ENCODE data around the gene KCND3.

KCND3 gene

DNA sequence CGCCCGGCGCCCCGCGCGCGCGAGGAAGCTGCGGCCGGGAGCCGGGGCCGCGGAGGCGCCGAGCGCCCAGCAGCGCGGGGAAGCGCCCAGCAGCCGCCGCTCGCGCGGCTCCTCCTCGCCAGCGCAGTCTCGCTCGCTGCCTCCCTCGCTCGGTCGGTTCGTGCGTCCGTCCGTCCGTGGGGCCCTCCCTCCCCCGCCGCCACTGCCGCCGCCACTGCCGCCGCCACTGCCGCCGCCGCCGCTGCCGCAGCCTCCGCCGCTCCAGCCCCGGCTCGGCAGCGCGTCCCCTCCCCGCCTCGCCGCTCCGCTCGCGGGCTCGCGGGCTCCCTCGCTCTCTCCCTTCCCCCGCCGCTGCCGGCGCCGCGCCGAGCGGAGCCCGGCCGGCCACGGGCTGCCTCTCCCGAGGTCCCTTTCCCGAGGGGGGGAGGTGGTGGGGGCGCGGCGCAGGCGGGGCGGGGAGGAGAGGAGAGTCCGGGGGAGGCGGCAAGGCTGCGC, at the start of gene KCND3:
Gene KCND3 (minus strand): TSS at position 138 of the 495 bp plus-strand sequence.
- peak within 1 kb of the TSS; percentile 56; the same call in 1 of the 2 replicates for H3K4me3 ChIP-seq (ENCODE audit: low read length)
- peaks cover 9% of the 10 kb centered on the region; the same call in 1 of the 2 replicates for H3K4me1 ChIP-seq (ENCODE audit: insufficient read depth, low read length)
- no peak within 1 kb of the TSS for H3K9ac ChIP-seq (ENCODE audit: low read depth, low read length)
- peaks cover 93% of the 10 kb centered on the region for H3K27me3 ChIP-seq (ENCODE audit: insufficient read depth, low read length)
- no peaks in the 10 kb centered on the region for H3K36me3 ChIP-seq (ENCODE audit: insufficient read depth, low read depth, low read length)
- no peak within 1 kb of the TSS for H3K27ac ChIP-seq (ENCODE audit: low read length)
- H3K9me3 ChIP-seq (ENCODE audit: insufficient read depth, low read depth, low read length): no peaks in the 10 kb centered on the region

DNA sequence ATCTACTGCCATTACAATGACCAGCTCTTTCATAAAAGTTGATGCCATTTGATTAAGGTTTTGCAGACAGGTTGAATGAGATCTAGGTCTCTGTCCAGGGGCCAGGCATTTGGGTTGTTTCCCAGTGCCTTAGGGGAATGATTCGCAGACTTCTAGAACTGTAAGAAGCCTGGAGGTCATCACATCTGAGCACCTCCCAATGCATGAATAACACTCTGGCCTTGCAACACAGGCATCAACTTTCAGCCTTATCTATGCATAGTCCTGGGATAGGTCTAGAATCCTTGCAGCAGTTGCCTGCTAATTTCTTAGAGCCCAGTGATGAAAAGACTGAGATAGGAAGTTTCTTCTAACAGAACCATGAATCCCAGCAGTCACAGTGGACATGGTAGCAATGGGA, 44.8 kb upstream of the KCND3 start:
- H3K4me1 ChIP-seq (ENCODE audit: insufficient read depth, low read length): no peaks in the 10 kb centered on the region
- no peaks in the 10 kb centered on the region for H3K27me3 ChIP-seq (ENCODE audit: insufficient read depth, low read length)
- no peak overlapping the region for H3K27ac ChIP-seq (ENCODE audit: low read length)
- H3K4me3 ChIP-seq (ENCODE audit: low read length): no peak overlapping the region
- no peaks in the 10 kb centered on the region for H3K9me3 ChIP-seq (ENCODE audit: insufficient read depth, low read depth, low read length)
- no peak overlapping the region for H3K9ac ChIP-seq (ENCODE audit: low read depth, low read length)
- no peaks in the 10 kb centered on the region for H3K36me3 ChIP-seq (ENCODE audit: insufficient read depth, low read depth, low read length)

DNA sequence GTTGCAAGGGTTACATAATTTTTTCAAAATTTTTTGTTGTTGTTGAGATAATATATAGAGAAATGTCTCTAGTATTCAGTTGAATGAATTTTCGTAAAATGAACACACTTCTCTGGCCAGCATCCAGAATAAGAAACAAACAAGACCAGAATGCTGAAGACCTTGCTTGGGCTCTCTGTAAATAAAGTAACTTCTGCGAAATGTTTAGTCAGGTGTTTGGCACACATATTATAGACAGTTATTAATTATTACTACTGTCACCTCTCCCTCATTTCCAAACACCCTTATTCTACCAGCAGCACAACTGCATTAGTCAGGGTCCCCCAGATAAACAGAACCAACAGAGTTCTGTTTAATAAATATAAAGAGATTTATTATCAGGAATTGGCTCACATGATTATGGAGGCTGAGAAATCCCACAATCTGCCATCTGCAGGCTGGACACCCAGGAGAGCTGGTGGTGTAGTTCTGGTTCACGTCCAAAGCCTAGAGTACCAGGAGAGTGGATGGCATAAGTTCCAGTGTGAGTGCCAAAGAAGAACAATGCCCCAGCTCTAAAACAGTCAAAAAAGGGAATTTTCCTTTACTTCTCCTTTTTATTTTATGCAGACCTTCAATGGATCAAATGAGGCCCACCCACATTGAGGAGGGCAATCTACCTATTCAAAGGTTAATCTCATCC, 44.1 kb upstream of the KCND3 start:
- Histone ChIP-seq H3K9me3 (ENCODE audit: insufficient read depth, low read depth, low read length) (no peaks in the 10 kb centered on the region), H3K4me1 (ENCODE audit: insufficient read depth, low read length) (no peaks in the 10 kb centered on the region), H3K4me3 (ENCODE audit: low read length) (no peak overlapping the region), H3K27ac (ENCODE audit: low read length) (no peak overlapping the region), H3K27me3 (ENCODE audit: insufficient read depth, low read length) (no peaks in the 10 kb centered on the region), H3K36me3 (ENCODE audit: insufficient read depth, low read depth, low read length) (no peaks in the 10 kb centered on the region), H3K9ac (ENCODE audit: low read depth, low read length) (no peak overlapping the region)

DNA sequence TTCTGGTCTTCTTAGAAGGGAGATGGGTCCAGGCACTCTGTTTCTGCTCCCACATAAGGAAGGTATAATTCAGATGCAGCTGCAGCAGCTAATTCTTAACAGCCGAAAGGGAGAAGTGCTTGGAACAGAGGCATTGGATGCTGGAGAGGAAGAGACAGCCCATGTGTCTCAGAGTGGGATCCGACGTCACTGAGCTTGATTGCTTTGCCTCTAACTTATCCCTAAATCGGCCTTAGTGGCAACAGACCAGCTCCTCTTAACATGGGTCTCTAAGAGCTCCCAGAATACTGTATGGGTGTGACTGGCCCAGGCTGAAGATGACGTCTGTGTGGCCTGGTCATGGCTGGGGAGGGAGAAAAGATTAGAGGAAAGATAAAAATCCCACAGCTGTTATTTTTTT, 40.7 kb upstream of the KCND3 start:
- Histone ChIP-seq H3K9me3 (ENCODE audit: insufficient read depth, low read depth, low read length) (no peaks in the 10 kb centered on the region), H3K27me3 (ENCODE audit: insufficient read depth, low read length) (no peaks in the 10 kb centered on the region), H3K9ac (ENCODE audit: low read depth, low read length) (no peak overlapping the region), H3K27ac (ENCODE audit: low read length) (no peak overlapping the region), H3K4me3 (ENCODE audit: low read length) (no peak overlapping the region), H3K4me1 (ENCODE audit: insufficient read depth, low read length) (no peaks in the 10 kb centered on the region), H3K36me3 (ENCODE audit: insufficient read depth, low read depth, low read length) (no peaks in the 10 kb centered on the region)

DNA sequence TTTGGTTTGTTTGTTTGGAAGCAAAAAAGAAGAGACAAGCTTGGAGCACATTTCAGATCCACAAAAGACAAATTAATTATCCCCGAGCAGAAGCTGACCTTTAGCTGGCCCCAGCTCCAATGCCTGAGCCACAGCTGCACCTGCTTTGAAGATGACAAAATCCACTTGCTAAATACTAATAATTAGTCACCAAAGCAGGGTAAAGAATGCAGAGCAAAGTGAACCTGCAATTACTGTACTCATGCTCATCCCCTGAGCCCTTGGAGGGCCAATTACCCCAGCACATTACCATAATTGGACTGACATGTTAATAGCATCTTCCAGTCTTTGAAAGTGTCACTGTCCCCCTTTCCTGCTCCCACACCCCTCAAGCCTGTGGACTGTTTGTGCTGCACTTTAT, 38.2 kb upstream of the KCND3 start:
- Histone ChIP-seq H3K27me3 (ENCODE audit: insufficient read depth, low read length) (no peaks in the 10 kb centered on the region), H3K4me1 (ENCODE audit: insufficient read depth, low read length) (no peaks in the 10 kb centered on the region), H3K9me3 (ENCODE audit: insufficient read depth, low read depth, low read length) (no peaks in the 10 kb centered on the region), H3K4me3 (ENCODE audit: low read length) (no peak overlapping the region), H3K36me3 (ENCODE audit: insufficient read depth, low read depth, low read length) (no peaks in the 10 kb centered on the region), H3K9ac (ENCODE audit: low read depth, low read length) (no peak overlapping the region), H3K27ac (ENCODE audit: low read length) (no peak overlapping the region)

DNA sequence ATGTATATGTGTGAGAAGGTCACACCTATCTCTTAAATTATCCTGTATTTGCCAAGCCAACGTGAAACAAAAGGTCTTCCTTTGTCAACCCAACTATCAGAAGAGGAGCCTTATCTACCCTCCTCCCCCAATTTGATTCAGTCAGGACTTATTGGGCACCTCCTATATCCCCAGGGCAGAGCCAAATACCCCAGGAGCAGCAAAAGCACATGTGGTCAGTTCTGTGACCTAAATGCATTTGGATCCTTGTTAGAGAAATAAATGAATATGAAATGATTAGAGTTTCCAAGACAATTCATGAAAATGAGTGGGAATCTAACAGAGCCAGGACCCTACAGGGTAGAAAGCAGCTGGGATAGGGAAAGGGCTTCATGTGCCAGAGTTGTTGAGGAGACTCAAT, 37.0 kb upstream of the KCND3 start:
- H3K27me3 ChIP-seq (ENCODE audit: insufficient read depth, low read length): no peaks in the 10 kb centered on the region
- no peak overlapping the region for H3K27ac ChIP-seq (ENCODE audit: low read length)
- H3K9me3 ChIP-seq (ENCODE audit: insufficient read depth, low read depth, low read length): no peaks in the 10 kb centered on the region
- H3K4me1 ChIP-seq (ENCODE audit: insufficient read depth, low read length): no peaks in the 10 kb centered on the region
- no peak overlapping the region for H3K9ac ChIP-seq (ENCODE audit: low read depth, low read length)
- H3K4me3 ChIP-seq (ENCODE audit: low read length): no peak overlapping the region
- no peaks in the 10 kb centered on the region for H3K36me3 ChIP-seq (ENCODE audit: insufficient read depth, low read depth, low read length)

DNA sequence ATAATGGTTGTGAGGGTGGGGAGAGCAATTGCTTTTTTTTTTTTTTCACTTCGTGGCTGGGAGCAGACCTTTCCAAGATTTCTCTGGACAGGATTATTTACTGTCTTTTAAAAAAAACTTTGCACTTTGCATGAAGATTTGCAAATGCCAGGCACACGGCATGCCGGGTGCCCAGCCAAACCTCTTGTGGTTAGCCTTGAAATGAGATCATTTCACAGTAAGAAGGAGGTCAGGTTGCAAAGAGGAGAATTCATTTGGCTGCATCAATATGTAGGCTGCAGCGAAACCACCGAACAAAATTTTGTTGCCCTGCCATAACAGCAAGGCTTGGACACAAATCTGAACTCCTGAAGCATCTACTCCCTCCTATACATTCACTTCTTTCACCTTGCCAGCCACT, 36.5 kb upstream of the KCND3 start:
- H3K9ac ChIP-seq (ENCODE audit: low read depth, low read length): no peak overlapping the region
- no peaks in the 10 kb centered on the region for H3K36me3 ChIP-seq (ENCODE audit: insufficient read depth, low read depth, low read length)
- no peaks in the 10 kb centered on the region for H3K27me3 ChIP-seq (ENCODE audit: insufficient read depth, low read length)
- no peak overlapping the region for H3K27ac ChIP-seq (ENCODE audit: low read length)
- no peak overlapping the region for H3K4me3 ChIP-seq (ENCODE audit: low read length)
- H3K4me1 ChIP-seq (ENCODE audit: insufficient read depth, low read length): no peaks in the 10 kb centered on the region
- no peaks in the 10 kb centered on the region for H3K9me3 ChIP-seq (ENCODE audit: insufficient read depth, low read depth, low read length)

DNA sequence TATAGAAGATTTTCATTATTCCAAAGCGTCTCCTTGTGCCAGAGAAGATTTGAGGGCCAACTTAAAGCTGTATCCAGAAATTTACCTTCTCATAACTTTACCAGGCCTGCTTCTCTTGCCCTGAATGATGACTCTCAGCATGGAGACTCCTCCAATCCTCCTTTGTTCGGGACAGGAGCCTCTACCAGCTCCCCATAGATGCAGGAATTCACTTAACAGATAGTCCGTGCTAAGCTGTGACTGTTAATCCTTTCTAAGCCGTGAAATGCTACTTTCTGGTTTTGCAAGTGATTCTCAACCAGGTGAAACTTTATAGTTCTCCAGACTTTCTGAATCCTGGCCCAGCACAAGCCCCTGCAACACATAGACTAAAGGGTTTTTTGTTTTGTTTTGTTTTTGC, 31.8 kb upstream of the KCND3 start:
- no peaks in the 10 kb centered on the region for H3K9me3 ChIP-seq (ENCODE audit: insufficient read depth, low read depth, low read length)

DNA sequence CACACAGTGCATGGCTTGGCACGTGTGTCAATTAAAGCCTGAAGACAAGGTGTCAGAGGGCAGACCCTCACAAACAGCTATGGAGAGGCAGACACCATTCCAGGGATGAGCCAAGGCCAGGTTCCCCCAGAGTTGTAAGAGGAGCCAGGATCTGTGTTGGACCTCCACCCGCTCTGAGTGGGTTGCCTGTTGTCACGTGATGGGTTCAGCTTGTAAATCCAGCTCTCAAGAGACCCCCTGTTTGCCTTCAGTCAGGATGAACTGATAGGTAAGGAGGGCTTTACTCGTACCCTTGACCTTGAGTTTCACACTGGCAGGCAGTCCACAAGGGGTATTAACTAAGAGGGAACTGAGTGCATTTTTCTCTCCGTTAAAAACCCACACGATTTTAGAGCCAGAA, 27.7 kb upstream of the KCND3 start:
- Histone ChIP-seq H3K9me3 (ENCODE audit: insufficient read depth, low read depth, low read length) (no peaks in the 10 kb centered on the region), H3K4me3 (ENCODE audit: low read length) (no peak overlapping the region), H3K27ac (ENCODE audit: low read length) (no peak overlapping the region), H3K9ac (ENCODE audit: low read depth, low read length) (no peak overlapping the region), H3K4me1 (ENCODE audit: insufficient read depth, low read length) (no peaks in the 10 kb centered on the region; the same call in 1 of the 2 replicates), H3K27me3 (ENCODE audit: insufficient read depth, low read length) (peaks cover 5% of the 10 kb centered on the region; the same call in 1 of the 2 replicates), H3K36me3 (ENCODE audit: insufficient read depth, low read depth, low read length) (no peaks in the 10 kb centered on the region)

More for the DNA sequence above, 31.8 kb upstream of the KCND3 start:
- Histone ChIP-seq H3K36me3 (ENCODE audit: insufficient read depth, low read depth, low read length) (no peaks in the 10 kb centered on the region), H3K4me3 (ENCODE audit: low read length) (no peak overlapping the region), H3K4me1 (ENCODE audit: insufficient read depth, low read length) (no peaks in the 10 kb centered on the region; the same call in 1 of the 2 replicates), H3K27me3 (ENCODE audit: insufficient read depth, low read length) (no peaks in the 10 kb centered on the region), H3K27ac (ENCODE audit: low read length) (no peak overlapping the region), H3K9ac (ENCODE audit: low read depth, low read length) (no peak overlapping the region)

DNA sequence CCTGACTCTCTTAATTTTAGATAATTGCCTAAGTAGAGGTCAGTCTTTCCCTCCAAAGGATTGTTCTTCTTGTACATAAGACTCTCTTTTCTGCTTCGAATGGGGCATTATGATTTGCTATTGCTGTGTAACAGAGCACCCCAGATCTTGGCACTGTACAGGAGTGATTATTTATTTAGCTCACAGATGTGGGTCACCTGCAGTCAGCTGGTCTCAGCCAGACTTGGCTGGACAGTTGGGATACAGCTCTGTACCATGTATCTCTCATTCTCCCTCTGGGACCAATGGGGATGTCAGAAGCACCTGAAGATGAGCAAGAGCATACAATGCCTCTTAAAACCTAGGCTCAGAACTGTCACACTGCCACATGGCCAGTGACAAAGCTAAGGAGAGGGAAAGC, 23.4 kb upstream of the KCND3 start:
- no peak overlapping the region for H3K4me3 ChIP-seq (ENCODE audit: low read length)
- peaks cover under 1% of the 10 kb centered on the region; the same call in 1 of the 2 replicates for H3K4me1 ChIP-seq (ENCODE audit: insufficient read depth, low read length)
- H3K9ac ChIP-seq (ENCODE audit: low read depth, low read length): no peak overlapping the region
- no peak overlapping the region for H3K27ac ChIP-seq (ENCODE audit: low read length)
- no peaks in the 10 kb centered on the region for H3K36me3 ChIP-seq (ENCODE audit: insufficient read depth, low read depth, low read length)
- H3K9me3 ChIP-seq (ENCODE audit: insufficient read depth, low read depth, low read length): no peaks in the 10 kb centered on the region
- H3K27me3 ChIP-seq (ENCODE audit: insufficient read depth, low read length): peaks cover 5% of the 10 kb centered on the region; the same call in 1 of the 2 replicates

DNA sequence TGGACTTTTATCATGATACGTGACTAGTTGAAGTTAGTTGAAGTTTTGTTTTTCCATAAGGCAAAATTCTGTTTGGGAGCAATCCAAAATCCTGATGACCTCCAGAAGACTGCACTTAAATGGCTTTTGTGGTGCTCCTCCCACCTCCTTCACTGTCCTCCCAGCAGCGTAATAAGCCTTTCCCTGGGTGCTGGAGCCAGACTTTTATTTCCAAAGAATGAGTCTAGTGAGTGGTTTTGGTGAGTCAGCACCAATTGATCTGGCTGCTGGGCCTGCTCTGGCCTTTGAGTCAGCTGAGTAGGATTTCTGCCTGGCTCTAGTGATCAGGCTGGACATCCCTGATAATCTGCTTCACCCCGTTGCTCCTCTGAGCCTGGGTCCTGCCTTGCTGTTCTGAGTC, 21.7 kb upstream of the KCND3 start:
- H3K4me3 ChIP-seq (ENCODE audit: low read length): no peak overlapping the region
- peaks cover 5% of the 10 kb centered on the region; the same call in 1 of the 2 replicates for H3K27me3 ChIP-seq (ENCODE audit: insufficient read depth, low read length)
- no peak overlapping the region for H3K27ac ChIP-seq (ENCODE audit: low read length)
- peaks cover 13% of the 10 kb centered on the region; the same call in 1 of the 2 replicates for H3K4me1 ChIP-seq (ENCODE audit: insufficient read depth, low read length)
- no peaks in the 10 kb centered on the region for H3K9me3 ChIP-seq (ENCODE audit: insufficient read depth, low read depth, low read length)
- H3K9ac ChIP-seq (ENCODE audit: low read depth, low read length): no peak overlapping the region
- H3K36me3 ChIP-seq (ENCODE audit: insufficient read depth, low read depth, low read length): no peaks in the 10 kb centered on the region

DNA sequence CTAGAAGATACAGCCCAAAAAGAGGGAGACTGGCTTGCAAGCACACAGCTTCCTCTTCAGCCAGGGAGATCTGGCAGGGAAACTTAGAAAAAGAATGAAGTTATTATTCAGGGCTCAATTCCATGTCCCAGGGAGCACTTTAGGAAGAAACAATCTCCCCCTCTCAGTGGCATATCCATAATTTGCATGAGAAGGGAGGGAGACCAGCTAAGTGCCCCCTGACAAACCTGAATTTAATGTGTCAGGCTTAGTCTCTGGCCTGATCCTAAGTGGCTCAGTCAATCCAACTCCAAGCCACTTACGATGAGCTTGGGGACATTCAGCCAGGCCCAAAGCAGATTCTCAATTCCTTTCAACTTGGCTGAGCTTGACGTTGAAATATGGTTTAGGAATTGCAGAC, 17.7 kb upstream of the KCND3 start:
- Histone ChIP-seq H3K27ac (ENCODE audit: low read length) (no peak overlapping the region), H3K4me3 (ENCODE audit: low read length) (no peak overlapping the region), H3K27me3 (ENCODE audit: insufficient read depth, low read length) (no peaks in the 10 kb centered on the region), H3K9me3 (ENCODE audit: insufficient read depth, low read depth, low read length) (no peaks in the 10 kb centered on the region), H3K9ac (ENCODE audit: low read depth, low read length) (no peak overlapping the region), H3K36me3 (ENCODE audit: insufficient read depth, low read depth, low read length) (no peaks in the 10 kb centered on the region), H3K4me1 (ENCODE audit: insufficient read depth, low read length) (peaks cover 21% of the 10 kb centered on the region; the same call in 1 of the 2 replicates)

Measured in iPS-20b (cell line).